Urinary bladder (tissue), 4 donors: ENCODE measurements around the gene BICDL1. TPM values are rescaled to one million over a fixed set of nuclear protein-coding genes. Genes with fewer than 3 reads are reported as not detected.
A peak's percentile ranks its signal among the peaks of the same experiment; 100 is the strongest.

ENCODE experiments used
- DNase-seq: peaks from one replicate; pipeline ENCODE4 v3.0.0-alpha.2; 2015; ENCODE audit errors: extremely low spot score
- H3K27ac ChIP-seq: one replicate; pipeline ENCODE4 v1.5.1; 2013; ENCODE audit warnings: low read depth, mild to moderate bottlenecking, moderate library complexity
- H3K36me3 ChIP-seq: one replicate; pipeline ENCODE4 v1.6.1; 2013; ENCODE audit warnings: mild to moderate bottlenecking, moderate library complexity; ENCODE audit not compliant: insufficient read depth
- H3K4me1 ChIP-seq: one replicate; pipeline ENCODE4 v1.6.1; 2013; ENCODE audit warnings: mild to moderate bottlenecking, moderate library complexity; ENCODE audit not compliant: insufficient read depth
- H3K4me3 ChIP-seq: one replicate; pipeline ENCODE4 v1.5.1; 2013; ENCODE audit warnings: low read depth, low read length
- WGBS: extraction: QIAGEN DNeasy Blood & Tissue Kit; methylation state at CpG from one replicate; pipeline ENCODE4 v1.1.7; 2013; 5-methylcytosine and 5-hydroxymethylcytosine counted together
- polyA plus RNA-seq: library from polyadenylated mRNA; stranded (reverse); fragments of 200-250 nt; gene quantifications from one replicate; pipeline ENCODE4 v1.2.3, GENCODE V29; 2013
- total RNA-seq: library from RNA; depleted of rRNA; stranded (reverse); fragments of >200 nt; gene quantifications from one replicate; pipeline ENCODE4 v1.2.3, GENCODE V29; 2014
- donor health status: healthy with polysubstance abuse.
- donor health status: healthy.

The BICDL1 gene
- total and polyA plus RNA-seq, 2 donors: 1.1 to 2.4 TPM

DNA sequence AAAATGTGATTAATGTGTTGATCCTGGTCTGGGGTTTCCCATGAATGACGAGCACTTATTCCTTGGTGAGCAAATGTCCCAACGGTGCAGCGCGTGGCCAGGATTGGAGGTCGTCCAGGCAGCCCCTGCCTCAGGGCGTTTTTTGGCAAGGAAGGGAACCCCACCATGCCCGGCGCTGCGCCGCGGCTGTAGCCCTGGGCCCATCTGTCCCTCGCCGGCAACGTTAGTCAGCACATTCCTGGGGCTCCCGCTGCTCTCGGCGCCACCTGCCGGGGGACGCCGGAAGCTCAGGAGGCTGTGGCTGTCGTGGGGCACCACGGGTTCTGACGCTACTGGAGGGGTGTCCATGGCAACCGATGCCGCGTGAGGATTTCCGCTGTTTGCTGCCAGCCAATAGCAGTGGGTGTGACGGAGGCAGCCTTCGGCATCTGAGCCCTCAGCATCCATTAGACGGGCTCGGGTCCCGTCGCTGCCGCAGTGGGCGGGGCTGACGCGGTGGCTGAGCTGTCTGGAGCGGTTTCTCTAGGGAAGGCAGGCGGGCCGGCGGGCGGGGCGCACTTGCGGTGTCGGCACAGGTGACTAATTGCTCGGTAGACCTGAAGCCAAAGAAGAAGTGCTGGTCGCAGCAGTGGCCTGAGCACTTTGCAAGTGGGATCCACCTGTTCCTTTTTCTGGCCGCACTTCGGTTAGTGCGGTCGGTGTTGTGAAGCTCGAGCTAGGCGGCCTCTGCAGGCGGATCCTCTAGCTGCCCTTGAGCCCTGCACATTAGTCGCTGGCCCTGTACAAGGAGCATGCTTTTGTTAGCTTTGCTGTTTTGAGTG, 98.0 kb downstream of the BICDL1 start:
- DNase-seq: peak; percentile 95
- WGBS: under 1% methylated on average over 55 of the region's 55 CpGs
- H3K36me3 ChIP-seq: no peaks in the 10 kb centered on the region
- H3K4me1 ChIP-seq: no peaks in the 10 kb centered on the region
- no peak overlapping the region for H3K4me3 ChIP-seq
- H3K27ac ChIP-seq: no peak overlapping the region

DNA sequence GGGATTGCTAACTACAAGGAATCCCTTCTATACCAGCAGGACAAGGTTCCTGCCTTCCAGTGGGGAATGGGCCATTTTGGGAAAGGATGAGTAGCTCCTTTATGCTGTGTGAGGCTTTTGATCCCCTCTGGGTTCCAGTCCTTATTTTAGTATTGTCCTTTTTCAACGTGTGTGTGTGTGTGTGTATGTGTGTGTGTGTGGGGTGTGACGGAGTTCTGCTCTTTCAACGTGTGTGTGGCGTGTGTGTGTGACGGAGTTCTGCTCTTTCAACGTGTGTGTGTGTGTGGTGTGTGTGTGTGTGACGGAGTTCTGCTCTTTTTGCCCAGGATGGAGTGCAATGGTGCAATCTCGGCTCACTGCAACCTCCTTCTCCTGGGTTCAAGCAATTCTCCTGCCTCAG, 100.1 kb downstream of the BICDL1 start:
- WGBS: 39% methylated on average over 8 of the region's 8 CpGs
- Histone ChIP-seq H3K4me3 (no peak overlapping the region), H3K27ac (no peak overlapping the region), H3K36me3 (no peaks in the 10 kb centered on the region), H3K4me1 (no peaks in the 10 kb centered on the region)
- DNase-seq: no peak

DNA sequence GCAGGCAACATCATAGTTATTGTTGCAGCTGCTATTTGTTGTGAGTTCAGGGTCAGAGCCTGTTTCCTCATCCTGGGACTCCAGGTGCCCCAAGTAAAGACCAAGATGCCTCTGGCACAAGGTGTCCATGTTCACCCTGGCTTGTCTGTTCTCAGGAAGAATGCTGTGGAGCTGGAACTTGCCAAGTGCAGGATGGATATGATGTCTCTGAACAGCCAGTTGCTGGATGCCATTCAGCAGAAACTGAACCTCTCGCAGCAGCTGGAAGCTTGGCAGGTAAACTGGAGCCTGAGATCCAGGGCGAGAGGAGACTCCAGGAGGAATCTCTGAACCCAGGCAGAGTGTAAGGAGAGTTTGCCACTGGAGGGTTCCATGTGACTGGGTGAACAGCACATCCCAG, 100.8 kb downstream of the BICDL1 start:
- H3K4me1 ChIP-seq: no peaks in the 10 kb centered on the region
- DNase-seq: no peak
- no peak overlapping the region for H3K4me3 ChIP-seq
- peaks cover 5% of the 10 kb centered on the region for H3K36me3 ChIP-seq
- H3K27ac ChIP-seq: no peak overlapping the region
- 74% methylated on average over 2 of the region's 2 CpGs for WGBS

DNA sequence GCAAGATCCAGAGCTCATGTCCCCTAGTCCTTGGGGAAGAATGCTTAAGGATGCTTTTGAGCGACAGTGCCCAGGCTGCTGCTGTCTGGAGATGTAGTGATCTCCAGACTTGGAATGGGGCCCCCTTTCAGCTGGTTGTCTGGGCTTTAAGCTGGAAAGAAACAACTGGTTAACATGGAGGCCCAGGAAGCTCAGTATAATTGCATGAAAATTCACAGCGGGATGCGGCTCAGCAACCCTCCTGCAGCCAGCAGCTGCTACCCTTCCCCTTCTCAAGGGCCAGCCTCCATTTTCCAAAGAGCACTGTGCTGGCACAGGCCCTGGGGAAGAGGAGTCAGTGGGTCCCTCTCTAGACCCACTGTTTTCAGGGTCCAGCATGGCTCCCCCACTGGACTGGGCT, 101.2 kb downstream of the BICDL1 start:
- H3K27ac ChIP-seq: no peak overlapping the region
- DNase-seq: no peak
- no peaks in the 10 kb centered on the region for H3K4me1 ChIP-seq
- H3K4me3 ChIP-seq: no peak overlapping the region
- 74% methylated on average over 3 of the region's 3 CpGs for WGBS
- H3K36me3 ChIP-seq: peaks cover 5% of the 10 kb centered on the region

DNA sequence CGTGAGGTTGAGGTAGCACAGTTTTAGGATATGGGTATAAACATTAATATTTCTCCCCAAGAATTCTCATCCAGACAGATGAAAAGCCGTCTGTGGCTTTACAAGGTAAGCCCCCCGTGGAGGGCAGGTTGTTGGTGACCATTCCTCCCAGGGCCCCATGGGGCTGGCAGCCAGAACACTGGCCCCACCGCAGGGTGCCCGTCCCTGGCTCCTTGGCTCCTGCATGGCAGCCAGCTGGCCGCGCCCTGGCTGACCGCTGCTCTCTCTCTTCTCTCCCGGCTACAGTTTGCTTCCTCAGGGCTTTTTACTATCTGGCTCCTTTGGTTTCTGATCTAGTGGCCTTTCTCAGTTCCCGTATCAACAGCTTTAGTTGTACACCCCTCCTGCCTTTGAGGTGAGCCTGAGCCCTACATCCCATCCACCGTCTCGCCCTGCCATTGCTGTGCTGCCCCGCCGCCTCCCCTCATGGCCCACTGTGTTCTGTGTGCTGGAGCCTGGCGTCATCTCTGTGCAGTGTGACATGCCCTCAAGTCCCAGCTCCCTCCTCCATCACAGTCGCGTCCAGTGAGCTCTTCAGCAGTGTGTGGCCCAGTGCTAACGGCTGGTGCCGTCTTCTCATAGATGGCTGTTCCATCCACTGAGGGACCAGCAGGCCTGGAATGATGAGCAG, 101.7 kb downstream of the BICDL1 start:
- no peak overlapping the region for H3K4me3 ChIP-seq
- no peak overlapping the region for H3K27ac ChIP-seq
- H3K36me3 ChIP-seq: peaks cover 5% of the 10 kb centered on the region
- no peak for DNase-seq
- 88% methylated on average over 19 of the region's 19 CpGs for WGBS
- H3K4me1 ChIP-seq: no peaks in the 10 kb centered on the region

DNA sequence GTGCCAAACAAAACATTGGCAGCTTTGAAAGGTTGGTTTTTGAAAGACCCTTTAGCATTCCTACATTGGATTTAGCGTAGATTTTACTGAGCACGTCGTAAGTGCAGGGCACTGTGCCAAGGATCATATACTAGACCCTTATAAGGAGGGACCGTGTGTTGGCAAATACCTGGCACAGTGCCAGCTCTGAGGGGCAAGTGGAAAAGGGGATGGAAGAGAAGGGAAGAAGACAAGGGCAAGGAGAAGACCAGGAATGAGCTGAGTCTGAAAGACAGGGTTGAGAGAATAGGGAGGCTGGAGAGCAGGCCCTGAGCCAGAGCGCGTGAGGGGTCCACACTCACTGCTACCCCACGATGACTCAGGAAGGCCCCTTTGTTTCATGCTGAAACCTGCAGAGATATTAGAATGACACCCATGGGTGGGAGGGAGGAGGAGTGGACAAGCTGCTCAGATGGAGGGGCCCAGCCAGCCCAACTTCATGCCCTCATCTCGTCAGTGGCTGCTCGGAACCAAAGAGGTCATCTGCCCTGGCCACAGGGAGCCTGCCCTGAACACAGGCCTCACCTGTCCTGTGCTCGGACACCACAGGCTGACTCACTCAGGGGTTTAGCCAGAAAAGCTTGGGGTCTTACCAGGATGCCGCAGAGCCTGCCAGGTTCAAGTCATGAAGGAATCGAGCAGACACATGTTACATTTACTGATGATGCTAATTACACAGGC, 102.5 kb downstream of the BICDL1 start:
- Histone ChIP-seq H3K4me1 (no peaks in the 10 kb centered on the region), H3K36me3 (peaks cover 5% of the 10 kb centered on the region), H3K27ac (no peak overlapping the region), H3K4me3 (no peak overlapping the region)
- no peak for DNase-seq
- WGBS: 70% methylated on average over 12 of the region's 12 CpGs

DNA sequence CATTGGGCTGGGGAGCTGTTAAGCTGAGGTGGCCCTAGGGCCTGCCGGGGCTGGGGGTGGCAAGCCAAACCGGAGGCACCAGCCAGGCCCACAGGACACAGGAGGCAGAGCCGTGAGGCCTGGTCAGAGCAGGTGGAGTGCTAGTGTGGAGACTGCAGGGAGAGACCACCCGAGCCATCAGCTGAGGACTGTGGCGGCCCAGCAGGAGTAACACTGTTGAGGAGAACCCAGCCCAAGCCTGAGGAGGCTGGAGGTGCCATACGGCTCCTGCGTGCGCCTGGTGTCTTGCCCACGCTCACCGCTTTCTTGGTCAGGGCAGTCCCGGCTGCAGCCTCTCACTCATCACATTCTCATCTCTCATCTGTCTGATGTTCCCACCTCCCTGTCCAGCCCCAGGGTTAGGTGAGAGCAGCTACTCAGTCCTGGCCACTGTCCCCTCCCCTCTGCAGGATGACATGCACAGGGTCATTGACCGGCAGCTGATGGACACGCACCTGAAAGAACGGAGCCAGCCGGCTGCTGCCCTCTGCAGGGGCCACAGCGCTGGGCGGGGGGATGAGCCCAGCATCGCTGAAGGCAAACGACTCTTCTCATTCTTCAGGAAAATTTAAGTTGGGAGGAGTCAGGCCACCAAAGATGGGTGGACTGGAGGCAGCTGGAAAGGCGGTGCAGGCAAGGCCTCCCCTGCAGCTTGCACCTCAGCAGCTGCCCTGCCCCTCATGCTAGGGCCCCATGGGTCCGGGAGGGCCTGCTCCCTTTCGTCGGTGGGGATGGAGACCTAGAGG, 103.7 kb downstream of the BICDL1 start:
- Histone ChIP-seq H3K4me3 (no peak overlapping the region), H3K36me3 (peaks cover 5% of the 10 kb centered on the region), H3K27ac (no peak overlapping the region), H3K4me1 (no peaks in the 10 kb centered on the region)
- DNase-seq: no peak
- WGBS: 81% methylated on average over 23 of the region's 23 CpGs

DNA sequence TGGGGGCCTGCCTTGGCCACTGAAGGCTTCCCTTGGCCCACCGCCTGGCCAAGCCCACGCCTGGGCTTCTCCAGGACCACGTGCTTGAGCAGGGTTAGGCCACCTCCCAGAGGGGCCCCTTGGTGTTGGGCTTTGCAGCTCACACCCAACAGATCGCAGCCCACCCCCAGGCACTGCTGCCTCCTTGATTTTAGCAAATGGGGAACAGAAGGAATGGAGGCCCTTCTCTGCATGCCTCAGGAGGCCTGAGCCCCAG, 104.2 kb downstream of the BICDL1 start:
- no peak overlapping the region for H3K4me3 ChIP-seq
- H3K4me1 ChIP-seq: no peaks in the 10 kb centered on the region
- DNase-seq: no peak
- WGBS: 53% methylated on average over 4 of the region's 4 CpGs
- H3K27ac ChIP-seq: no peak overlapping the region
- peaks cover 7% of the 10 kb centered on the region for H3K36me3 ChIP-seq

DNA sequence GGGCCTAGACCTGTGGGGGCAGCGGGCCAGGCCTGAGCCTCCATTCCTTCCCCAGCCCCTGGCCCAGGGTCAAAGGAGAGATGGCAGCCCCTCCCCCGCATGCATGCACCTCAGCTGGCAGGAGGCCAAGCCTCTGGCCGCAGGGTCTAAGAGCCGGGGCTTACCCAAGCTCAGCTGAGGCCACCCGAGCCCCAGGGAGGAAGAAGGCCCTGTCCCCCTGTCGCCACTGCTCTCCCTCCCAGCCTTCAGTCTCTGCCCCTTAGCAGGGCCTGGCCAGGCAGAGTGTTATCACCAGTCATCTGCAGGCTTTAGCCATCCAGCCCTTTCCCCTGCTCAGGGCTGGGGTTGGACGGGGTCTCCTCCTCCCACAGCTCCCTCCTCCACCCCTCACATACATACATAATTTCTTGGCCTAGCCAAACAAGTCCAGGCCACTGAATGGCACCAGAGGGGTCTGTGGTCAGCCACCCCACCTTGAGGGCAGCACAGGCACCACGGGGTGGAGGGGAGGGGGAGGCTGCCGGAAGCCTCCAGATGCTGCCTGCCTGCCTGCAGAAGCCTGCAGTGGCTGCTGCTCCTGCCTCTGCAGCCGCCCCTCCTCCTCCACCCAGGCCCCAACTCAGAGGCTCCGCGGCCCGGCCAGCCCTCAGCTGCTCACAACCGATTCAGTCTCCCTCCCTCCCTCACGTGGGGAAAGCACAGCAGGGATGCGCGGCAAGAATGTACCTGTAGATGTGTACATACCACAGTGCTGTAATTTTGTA, 104.7 kb downstream of the BICDL1 start:
- Histone ChIP-seq H3K4me1 (no peaks in the 10 kb centered on the region), H3K27ac (no peak overlapping the region), H3K36me3 (peaks cover 7% of the 10 kb centered on the region), H3K4me3 (no peak overlapping the region)
- 45% methylated on average over 17 of the region's 17 CpGs for WGBS
- DNase-seq: no peak

DNA sequence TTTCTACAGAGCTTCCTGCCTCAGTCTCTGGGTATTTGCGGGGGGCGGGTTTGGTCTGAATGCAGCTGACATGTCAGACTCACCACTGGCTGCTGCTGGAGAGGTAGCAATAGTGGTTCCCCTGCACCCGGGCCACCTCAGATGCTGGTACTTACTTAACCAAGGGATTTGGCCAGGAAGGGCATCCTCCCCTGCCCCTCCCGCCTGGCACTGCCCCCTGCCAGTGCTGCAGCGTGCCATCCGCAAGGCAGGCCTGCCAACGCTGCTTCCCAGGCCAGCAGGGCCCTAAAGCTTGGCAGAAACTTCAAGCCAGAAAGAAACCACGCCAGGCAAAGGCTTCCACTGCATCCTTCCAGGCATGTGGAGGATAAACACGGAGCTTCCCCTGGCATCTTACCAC, 105.4 kb downstream of the BICDL1 start:
- Histone ChIP-seq H3K4me3 (no peak overlapping the region), H3K27ac (no peak overlapping the region), H3K36me3 (peaks cover 7% of the 10 kb centered on the region), H3K4me1 (no peaks in the 10 kb centered on the region)
- DNase-seq: no peak
- WGBS: 69% methylated on average over 9 of the region's 9 CpGs

DNA sequence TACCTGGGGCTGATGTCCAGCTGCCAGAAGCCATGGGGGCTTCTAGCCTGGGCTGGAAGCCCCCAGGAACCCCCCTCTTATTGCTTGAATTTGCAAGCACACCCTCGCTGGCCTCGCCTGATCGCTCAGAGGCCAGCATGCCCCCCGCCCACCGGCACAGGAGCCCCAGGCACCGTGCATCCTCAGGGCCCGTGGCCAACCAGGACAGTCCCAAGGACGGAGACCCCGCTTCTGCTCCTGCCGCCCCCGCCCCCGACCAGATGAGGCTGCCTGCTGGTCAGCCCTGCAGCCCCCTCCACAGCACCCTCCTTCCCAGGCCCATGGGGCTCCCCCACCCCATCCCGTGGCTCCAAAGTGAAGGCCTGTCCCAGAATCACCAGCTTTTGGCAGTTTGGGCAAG, 106.3 kb downstream of the BICDL1 start:
- 90% methylated on average over 13 of the region's 13 CpGs for WGBS
- peaks cover 7% of the 10 kb centered on the region for H3K36me3 ChIP-seq
- H3K27ac ChIP-seq: no peak overlapping the region
- DNase-seq: no peak
- H3K4me3 ChIP-seq: no peak overlapping the region
- H3K4me1 ChIP-seq: no peaks in the 10 kb centered on the region

DNA sequence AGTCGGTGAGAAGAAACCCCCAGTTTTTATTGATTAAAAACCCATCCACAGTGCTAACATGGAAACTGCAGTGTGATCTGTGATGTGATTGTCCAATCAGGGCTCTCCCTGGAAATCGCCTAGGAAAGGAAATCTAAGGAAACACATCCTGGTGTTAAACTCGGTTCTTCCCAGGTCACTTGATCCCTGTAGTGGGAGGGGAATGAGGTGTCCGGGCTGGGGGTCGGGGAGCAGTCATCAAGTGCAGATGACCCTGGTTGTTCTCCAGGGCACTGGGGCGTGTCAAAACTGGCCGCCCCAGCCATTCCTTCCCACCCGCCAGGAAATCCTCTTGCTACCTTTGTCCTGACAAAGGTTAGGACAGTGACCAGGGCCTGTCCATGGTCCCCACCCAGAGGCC, 106.7 kb downstream of the BICDL1 start:
- Histone ChIP-seq H3K4me1 (no peaks in the 10 kb centered on the region), H3K4me3 (no peak overlapping the region), H3K27ac (no peak overlapping the region), H3K36me3 (peaks cover 7% of the 10 kb centered on the region)
- DNase-seq: no peak
- WGBS: 68% methylated on average over 8 of the region's 8 CpGs

DNA sequence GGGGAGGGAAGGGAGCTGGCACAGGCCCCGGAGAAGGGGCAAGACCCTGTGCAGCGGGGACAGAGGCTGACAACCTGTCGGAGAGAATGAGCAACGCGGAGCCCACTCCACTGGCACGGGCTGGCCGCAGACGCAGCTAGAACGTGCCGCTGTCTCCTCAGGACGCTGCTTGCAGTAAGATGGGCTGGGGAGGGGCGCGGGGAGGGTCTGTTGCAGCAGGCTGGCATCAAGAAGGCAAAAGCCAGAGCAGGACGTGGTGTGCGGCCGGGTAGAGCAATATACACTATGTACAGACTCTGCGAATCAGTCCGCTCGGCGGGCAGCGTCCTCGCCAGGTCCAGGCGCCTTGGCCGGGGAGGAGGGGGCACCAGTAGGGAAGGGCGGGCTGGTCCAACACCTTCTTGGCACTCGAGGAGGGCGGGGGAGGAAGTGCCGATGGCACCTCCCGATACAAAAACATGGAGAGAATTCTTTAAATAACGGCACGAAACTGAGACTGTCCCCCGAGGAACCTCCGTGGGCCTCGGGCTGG, 107.7 kb downstream of the BICDL1 start:
- 92% methylated on average over 34 of the region's 34 CpGs for WGBS
- Histone ChIP-seq H3K4me1 (no peaks in the 10 kb centered on the region), H3K36me3 (peaks cover 7% of the 10 kb centered on the region), H3K27ac (no peak overlapping the region), H3K4me3 (no peak overlapping the region)
- no peak for DNase-seq
